H1 (cell line): ENCODE measurements around the gene MYH3. TPM values are rescaled to one million over a fixed set of nuclear protein-coding genes. Genes with fewer than 3 reads are reported as not detected.

Experiments
- CTCF ChIA-PET: fragments of 300-600 bp; sonication (Branson Sonifier 250); formaldehyde crosslinking; loops from one replicate; lab custom pipeline; 2021; ENCODE audit not compliant: partially characterized antibody; lab: Charles Lee
- POLR2A ChIA-PET: fragments of 300-600 bp; sonication (Branson Sonifier 250); formaldehyde crosslinking; loops from one replicate; lab custom pipeline; 2021; ENCODE audit warnings: inconsistent platforms; ENCODE audit not compliant: partially characterized antibody; lab: Charles Lee
- DNase-seq, 2 experiments: peaks; one replicate each; pipeline versions ENCODE4 v3.0.0 to v3.0.0-alpha.2; 2010 to 2022; ENCODE audit warnings: low spot score in 2 of 2, low read depth in 1 of 2, mixed read lengths in 1 of 2
- FAIRE-seq: peaks from 2 replicates; lab custom pipeline; 2011; peaks lifted over from hg19 to GRCh38; lab: Jason Lieb, UNC
- H2AFZ ChIP-seq: 2 replicates; pipeline ENCODE4 v1.8.1; 2012; ENCODE audit warnings: low read length, inconsistent platforms
- H2AK5ac ChIP-seq: 2 replicates; pipeline ENCODE4 v1.6.1; 2013; ENCODE audit warnings: low read depth, low read length
- H2BK120ac ChIP-seq: replicated peaks from 2 replicates; pipeline ENCODE3; 2013; ENCODE audit warnings: low read depth, low read length, inconsistent platforms
- H2BK12ac ChIP-seq: 2 replicates; pipeline ENCODE4 v1.6.1; 2013; ENCODE audit warnings: low read depth, low read length
- H2BK15ac ChIP-seq: 2 replicates; pipeline ENCODE4 v1.6.1; 2013; ENCODE audit warnings: low read length
- H2BK20ac ChIP-seq: 2 replicates; pipeline ENCODE4 v1.6.1; 2013; ENCODE audit warnings: low read length
- H2BK5ac ChIP-seq: 2 replicates; pipeline ENCODE4 v1.6.1; 2013; ENCODE audit warnings: low read depth, low read length
- H3K14ac ChIP-seq: 2 replicates; pipeline ENCODE4 v1.6.1; 2013; ENCODE audit warnings: inconsistent platforms; ENCODE audit not compliant: insufficient read length
- H3K18ac ChIP-seq: 2 replicates; pipeline ENCODE4 v1.6.1; 2013; ENCODE audit warnings: low read length; ENCODE audit errors: extremely low read depth
- H3K23ac ChIP-seq: 2 replicates; pipeline ENCODE4 v1.6.1; 2013; ENCODE audit warnings: inconsistent platforms; ENCODE audit not compliant: insufficient read length
- H3K23me2 ChIP-seq: 2 replicates; pipeline ENCODE4 v1.6.1; 2013; ENCODE audit warnings: low read depth, low read length
- H3K27ac ChIP-seq: 2 replicates; pipeline ENCODE4 v1.6.1; 2011; ENCODE audit warnings: low read depth, low read length, inconsistent platforms
- H3K27me3 ChIP-seq, 4 experiments: replicated peaks in 1 of 4; 1 replicate in 1 of 4; 2 replicates in 3 of 4; pipeline versions ENCODE4 v1.6.1 to v1.8.1; 2011 to 2013; ENCODE audit warnings: low read length in 3 of 4, mild to moderate bottlenecking in 3 of 4, inconsistent platforms in 2 of 4, mixed read lengths in 2 of 4, moderate library complexity in 1 of 4; ENCODE audit not compliant: control insufficient read depth in 3 of 4, insufficient read depth in 3 of 4; ENCODE audit errors: extremely low read depth in 1 of 4
- H3K36me3 ChIP-seq, 4 experiments: 2 replicates each; pipeline versions ENCODE4 v1.6.1 to v1.8.1; 2011 to 2013; ENCODE audit warnings: mild to moderate bottlenecking in 4 of 4, low read length in 3 of 4, moderate library complexity in 2 of 4, control low read depth in 1 of 4, inconsistent platforms in 1 of 4; ENCODE audit not compliant: insufficient read depth in 4 of 4, control insufficient read depth in 2 of 4
- H3K4ac ChIP-seq: replicated peaks from 2 replicates; pipeline ENCODE3; 2013; ENCODE audit warnings: low read length, low read depth, mixed read lengths, inconsistent platforms; ENCODE audit not compliant: insufficient read length
- H3K4me1 ChIP-seq, 4 experiments: replicated peaks in 1 of 4; 1 replicate in 1 of 4; 2 replicates in 3 of 4; pipeline versions ENCODE4 v1.6.1 to v1.8.1; 2011 to 2013; ENCODE audit warnings: low read length in 3 of 4, inconsistent platforms in 2 of 4, mixed read lengths in 1 of 4; ENCODE audit not compliant: insufficient read depth in 4 of 4, control insufficient read depth in 3 of 4
- H3K4me2 ChIP-seq, 2 experiments: 2 replicates each; pipeline versions ENCODE4 v1.6.1 to v1.8.1; 2011 to 2013; ENCODE audit warnings: low read depth in 2 of 2, low read length in 2 of 2, control low read depth in 1 of 2, inconsistent platforms in 1 of 2, mild to moderate bottlenecking in 1 of 2; ENCODE audit not compliant: insufficient read depth in 1 of 2
- H3K4me3 ChIP-seq, 4 experiments: fragments of 200-600, 300-600 bp in 1 of 4; sonication (generic), shearing (Covaris generic), sonication (Bioruptor Twin) in 1 of 4; 2 replicates each; pipeline versions ENCODE4 v1.5.1 to v1.8.1; 2011 to 2016; ENCODE audit warnings: low read length in 4 of 4, low read depth in 3 of 4, control low read depth in 2 of 4, inconsistent platforms in 2 of 4, mild to moderate bottlenecking in 2 of 4, mixed read lengths in 1 of 4, moderate library complexity in 1 of 4; ENCODE audit not compliant: insufficient read depth in 2 of 4; ENCODE audit errors: extremely low read depth in 1 of 4
- H3K56ac ChIP-seq: replicated peaks from 2 replicates; pipeline ENCODE3; 2013; ENCODE audit warnings: low read depth, mild to moderate bottlenecking, mixed read lengths, low read length, inconsistent platforms; ENCODE audit not compliant: insufficient read length
- H3K79me1 ChIP-seq: 2 replicates; pipeline ENCODE4 v1.6.1; 2013; ENCODE audit warnings: low read depth, low read length, control low read depth
- H3K79me2 ChIP-seq, 2 experiments: 2 replicates each; pipeline versions ENCODE4 v1.6.1 to v1.8.1; 2012 to 2013; ENCODE audit warnings: low read length in 2 of 2, mild to moderate bottlenecking in 2 of 2, inconsistent platforms in 1 of 2; ENCODE audit not compliant: insufficient read depth in 2 of 2, control insufficient read depth in 1 of 2
- H3K9ac ChIP-seq, 4 experiments: replicated peaks in 1 of 4; 1 replicate in 1 of 4; 2 replicates in 3 of 4; pipeline versions ENCODE4 v1.6.1 to v1.8.1; 2011 to 2013; ENCODE audit warnings: low read depth in 3 of 4, low read length in 3 of 4, control low read depth in 2 of 4, mild to moderate bottlenecking in 2 of 4, moderate library complexity in 2 of 4, inconsistent platforms in 1 of 4; ENCODE audit errors: extremely low read depth in 1 of 4
- H3K9me3 ChIP-seq, 2 experiments: 2 replicates each; pipeline versions ENCODE4 v1.6.1 to v1.8.1; 2012 to 2013; ENCODE audit warnings: mild to moderate bottlenecking in 2 of 2, moderate library complexity in 2 of 2, control low read depth in 1 of 2, inconsistent platforms in 1 of 2, low read depth in 1 of 2, low read length in 1 of 2, mixed read lengths in 1 of 2; ENCODE audit not compliant: insufficient read depth in 2 of 2
- H4K20me1 ChIP-seq, 2 experiments: replicated peaks in 1 of 2; 2 replicates each; pipeline versions ENCODE3 to v1.8.1; 2011 to 2013; ENCODE audit warnings: inconsistent platforms in 2 of 2, low read length in 2 of 2, mild to moderate bottlenecking in 1 of 2; ENCODE audit not compliant: insufficient read depth in 2 of 2, control insufficient read depth in 1 of 2
- H4K5ac ChIP-seq: 2 replicates; pipeline ENCODE4 v1.6.1; 2013; ENCODE audit warnings: low read length, low read depth, mixed read lengths, inconsistent platforms; ENCODE audit not compliant: insufficient read length
- H4K8ac ChIP-seq: 2 replicates; pipeline ENCODE4 v1.8.0; 2013; ENCODE audit warnings: mild to moderate bottlenecking, moderate library complexity, low read length, inconsistent platforms; ENCODE audit not compliant: insufficient read depth; ENCODE audit errors: extremely low read depth
- H4K91ac ChIP-seq: replicated peaks from 2 replicates; pipeline ENCODE3; 2013; ENCODE audit warnings: low read length, mixed read lengths, inconsistent platforms; ENCODE audit not compliant: insufficient read length
- BCL11A ChIP-seq, 2 experiments: IDR thresholded peaks; one replicate each; pipeline ENCODE4 v1.6.1; 2011; ENCODE audit warnings: low read depth in 2 of 2, low read length in 2 of 2, mild to moderate bottlenecking in 2 of 2
- POLR2AphosphoS5 ChIP-seq: IDR thresholded peaks from 2 replicates; pipeline ENCODE4 v1.6.1; 2011; ENCODE audit warnings: low read depth, low read length
- RAD21 ChIP-seq, 2 experiments: IDR thresholded peaks in 1 of 2; conservative IDR thresholded peaks in 1 of 2; 2 replicates each; pipeline ENCODE4 v1.6.1; 2011; ENCODE audit warnings: low read depth in 2 of 2, low read length in 2 of 2, improper control_type of control experiment in 1 of 2, inconsistent platforms in 1 of 2, mild to moderate bottlenecking in 1 of 2, moderate library complexity in 1 of 2
- RXRA ChIP-seq: IDR thresholded peaks from 2 replicates; pipeline ENCODE4 v1.6.1; 2011; ENCODE audit warnings: low read depth, mild to moderate bottlenecking, low read length, moderate library complexity; ENCODE audit not compliant: insufficient read depth
- SIRT6 ChIP-seq: IDR thresholded peaks from one replicate; pipeline ENCODE4 v1.7.1; 2012; ENCODE audit warnings: low read length, inconsistent platforms
- SP4 ChIP-seq: IDR thresholded peaks from 2 replicates; pipeline ENCODE4 v1.6.1; 2012; ENCODE audit warnings: low read length, inconsistent platforms
- WGBS, 2 experiments: shearing (Covaris generic) in 1 of 2; methylation state at CpG; one replicate each; pipeline versions ENCODE4 v1.1.6 to v1.1.7; 2013 to 2015; ENCODE audit warnings: low lambda C conversion rate in 2 of 2, mixed read lengths in 2 of 2, inconsistent platforms in 1 of 2, low coverage in 1 of 2, missing lambda C conversion rate in 1 of 2; ENCODE audit not compliant: insufficient replicate concordance in 2 of 2, insufficient coverage in 1 of 2, insufficient read length in 1 of 2; ENCODE audit errors: extremely low coverage in 1 of 2, missing lambda C conversion rate in 1 of 2; 5-methylcytosine and 5-hydroxymethylcytosine counted together
- polyA plus RNA-seq, 7 experiments: library from polyadenylated mRNA; depleted of rRNA in 3 of 7; stranded (reverse) in 5 of 7; unstranded in 2 of 7; fragments of >200 nt in 5 of 7; fragments of 200-250 nt in 2 of 7; gene quantifications; 1 replicate in 5 of 7; 2 replicates in 1 of 7; 4 replicates in 1 of 7; pipeline versions ENCODE4 v1.2.1 to v1.2.3, GENCODE V29; 2011 to 2013; ENCODE audit warnings: missing spikeins in 2 of 7, mixed read lengths in 2 of 7
- total RNA-seq: library from RNA; stranded (reverse); fragmentation: NEBNext Ultra II Directional; extraction: Animal tissue kit (Norgen Biotek cat#: 25700); gene quantifications from 2 replicates; pipeline ENCODE4 v1.2.1, GENCODE V29; 2021

The MYH3 gene
- total and polyA plus RNA-seq, 2 of the 8 experiments (the other 6 are each of a cell fraction or from before 2014, with no cell fraction given) = 0.65 to 1.8 TPM

GRCh38 chr17:10666906-10667305, 9.8 kb upstream of the MYH3 start:
- no peaks in the 10 kb centered on the region for H3K27me3 ChIP-seq
- H4K20me1 ChIP-seq = peaks cover 0 to 2% of the 10 kb centered on the region in 2 experiments
- H3K4me1 ChIP-seq = no peaks in the 10 kb centered on the region
- H2BK15ac ChIP-seq = no peak overlapping the region
- no peaks in the 10 kb centered on the region for H3K79me2 ChIP-seq
- no peak overlapping the region for H4K5ac ChIP-seq
- 95% methylated on average over 5 of the region's 5 CpGs; no CpG with 5 or more reads in 1 of the 2 experiments for WGBS, 2 experiments
- no peak overlapping the region for H2AK5ac ChIP-seq
- no peak overlapping the region for H3K14ac ChIP-seq
- CTCF ChIA-PET = interaction anchor here (0.5 to 1.4 kb wide), 4 partner anchors 17 to 343 kb away, joined by 4 to 6 read pairs (median 5); no protein-coding TSS in a partner anchor
- FAIRE-seq (no peak), DNase-seq (no peak)
- no peak overlapping the region for H3K56ac ChIP-seq
- no peaks in the 10 kb centered on the region for H3K23me2 ChIP-seq
- no peak overlapping the region for H2BK12ac ChIP-seq
- no peak overlapping the region for H2BK120ac ChIP-seq
- H3K9me3 ChIP-seq = no peaks in the 10 kb centered on the region
- no peaks in the 10 kb centered on the region for H3K36me3 ChIP-seq
- POLR2A ChIA-PET = no interaction called here
- H3K23ac ChIP-seq = no peak overlapping the region
- no peak overlapping the region for H4K8ac ChIP-seq
- H3K27ac ChIP-seq = no peak overlapping the region
- no peak overlapping the region for H3K18ac ChIP-seq
- H3K4me2 ChIP-seq = no peak overlapping the region
- H3K4ac ChIP-seq = no peak overlapping the region
- H3K4me3 ChIP-seq = no peak overlapping the region
- no peak overlapping the region for H4K91ac ChIP-seq
- no peak for TF ChIP-seq SIRT6
- TF ChIP-seq POLR2AphosphoS5 = no peak
- no peak for TF ChIP-seq RAD21 (IDR thresholded peaks at IDR 0.05 in 1 of 2, conservative IDR thresholded peaks at IDR 0.05 in 1 of 2; ENCODE audit: low read depth in 2 of 2, low read length in 2 of 2)
- no peak for TF ChIP-seq SP4
- TF ChIP-seq RXRA = no peak
- no peak for TF ChIP-seq BCL11A (IDR thresholded peaks at IDR 0.05; ENCODE audit: low read depth in 2 of 2, low read length in 2 of 2)
- no peak overlapping the region for H3K9ac ChIP-seq
- no peak overlapping the region for H2BK20ac ChIP-seq
- no peaks in the 10 kb centered on the region for H3K79me1 ChIP-seq
- H2BK5ac ChIP-seq = no peak overlapping the region
- H2AFZ ChIP-seq = no peak overlapping the region
